SU-DHL-6 (cell line): ENCODE results near the gene CCDC141.

ENCODE experiments used
- H2AFZ ChIP-seq: fragments of 200-600 bp; sonication (generic); 2 replicates; pipeline ENCODE4 v1.6.1; 2014; ENCODE audit warnings: low read depth, mild to moderate bottlenecking, moderate library complexity, mixed read lengths, antibody characterized with exemption, low read length; ENCODE audit not compliant: severe bottlenecking
- H3F3A ChIP-seq: fragments of 200-600 bp; shearing (Covaris generic); 2 replicates; pipeline ENCODE4 v1.6.0; 2016; ENCODE audit warnings: antibody characterized with exemption, mild to moderate bottlenecking; ENCODE audit not compliant: insufficient read depth
- H3K27ac ChIP-seq: fragments of 200-600 bp; sonication (generic); 2 replicates; pipeline ENCODE4 v1.5.1; 2016; ENCODE audit warnings: low read depth, mild to moderate bottlenecking, low read length, moderate library complexity, mixed read lengths
- H3K27me3 ChIP-seq: fragments of 200-600 bp; sonication (generic), shearing (Covaris generic); 2 replicates; pipeline ENCODE4 v1.6.0; 2014; ENCODE audit warnings: mild to moderate bottlenecking, low read length
- H3K36me3 ChIP-seq: fragments of 200-600 bp; sonication (generic); 2 replicates; pipeline ENCODE4 v1.6.1; 2014; ENCODE audit warnings: mild to moderate bottlenecking, low read length, mixed read lengths
- H3K4me2 ChIP-seq: fragments of 300-600, 200-600 bp; shearing (Covaris generic), sonication (generic); 2 replicates; pipeline ENCODE4 v1.6.0; 2014; ENCODE audit warnings: low read length, low read depth, mild to moderate bottlenecking; ENCODE audit not compliant: poor library complexity, severe bottlenecking
- H3K4me3 ChIP-seq: fragments of 200-600 bp; sonication (generic); 2 replicates; pipeline ENCODE4 v1.5.1; 2014; ENCODE audit warnings: antibody characterized with exemption, low read length, mild to moderate bottlenecking, mixed read lengths; ENCODE audit not compliant: insufficient read depth, poor library complexity, severe bottlenecking
- H3K79me2 ChIP-seq: fragments of 200-600 bp; sonication (generic); 2 replicates; pipeline ENCODE4 v1.6.1; 2014; ENCODE audit warnings: mild to moderate bottlenecking, low read length, moderate library complexity; ENCODE audit not compliant: insufficient read depth
- H3K9ac ChIP-seq: fragments of 200-600 bp; sonication (generic); 2 replicates; pipeline ENCODE4 v1.7.0; 2014; ENCODE audit warnings: mild to moderate bottlenecking, low read length
- H3K9me2 ChIP-seq: fragments of 200-600 bp; sonication (generic); replicated peaks from 2 replicates; pipeline ENCODE4 v1.6.1; 2014; ENCODE audit warnings: low read length; ENCODE audit not compliant: insufficient read depth
- H3K9me3 ChIP-seq: fragments of 200-600 bp; sonication (generic); 2 replicates; pipeline ENCODE4 v1.6.1; 2014; ENCODE audit warnings: low read length, mixed read lengths; ENCODE audit not compliant: insufficient read depth
- H4K20me1 ChIP-seq: fragments of 200-600 bp; sonication (generic); 2 replicates; pipeline ENCODE4 v1.6.1; 2014; ENCODE audit warnings: low read depth, mild to moderate bottlenecking, antibody characterized with exemption, low read length, moderate library complexity, mixed read lengths
- CTCF ChIP-seq: fragments of 200-600 bp; sonication (generic); IDR thresholded peaks from one replicate; pipeline ENCODE4 v1.5.1; 2017; ENCODE audit warnings: antibody characterized with exemption, mild to moderate bottlenecking, low read length, moderate library complexity; ENCODE audit not compliant: insufficient read depth, poor library complexity, severe bottlenecking
- EZH2phosphoT487 ChIP-seq: fragments of 200-600 bp; sonication (generic), shearing (Covaris generic); conservative IDR thresholded peaks from 2 replicates; pipeline ENCODE4 v1.6.1; 2018; ENCODE audit warnings: mild to moderate bottlenecking, antibody characterized with exemption, low read length, moderate library complexity, mixed read lengths

The CCDC141 gene

GRCh38 chr2:178873912-178874311 is 176.0 kb downstream of the CCDC141 start:
- H3K27ac ChIP-seq = no peak overlapping the region
- no peaks in the 10 kb centered on the region for H3K79me2 ChIP-seq
- no peak overlapping the region for H3K4me3 ChIP-seq
- no peak overlapping the region for H3K4me2 ChIP-seq
- H3K27me3 ChIP-seq = no peaks in the 10 kb centered on the region
- H3K36me3 ChIP-seq = no peaks in the 10 kb centered on the region
- H3K9me2 ChIP-seq = no peaks in the 10 kb centered on the region
- H3F3A ChIP-seq = no peaks in the 10 kb centered on the region
- no peaks in the 10 kb centered on the region for H4K20me1 ChIP-seq
- no peak overlapping the region for H2AFZ ChIP-seq
- H3K9me3 ChIP-seq = no peaks in the 10 kb centered on the region
- TF ChIP-seq CTCF (no peak), EZH2phosphoT487 (no peak)
- H3K9ac ChIP-seq = no peak overlapping the region

GRCh38 chr2:178871536-178871935 is 178.4 kb downstream of the CCDC141 start:
- TF ChIP-seq EZH2phosphoT487 (no peak), CTCF (no peak)
- no peak overlapping the region for H3K4me2 ChIP-seq
- no peaks in the 10 kb centered on the region for H3K36me3 ChIP-seq
- H3K79me2 ChIP-seq = no peaks in the 10 kb centered on the region
- no peak overlapping the region for H3K4me3 ChIP-seq
- H3K9me3 ChIP-seq = no peaks in the 10 kb centered on the region
- H3K9ac ChIP-seq = no peak overlapping the region
- no peaks in the 10 kb centered on the region for H3K9me2 ChIP-seq
- no peak overlapping the region for H2AFZ ChIP-seq
- no peaks in the 10 kb centered on the region for H4K20me1 ChIP-seq
- H3K27me3 ChIP-seq = no peaks in the 10 kb centered on the region
- no peak overlapping the region for H3K27ac ChIP-seq
- no peaks in the 10 kb centered on the region for H3F3A ChIP-seq

GRCh38 chr2:178870703-178871102 is 179.2 kb downstream of the CCDC141 start:
- no peaks in the 10 kb centered on the region for H3K79me2 ChIP-seq
- H3K4me3 ChIP-seq = no peak overlapping the region
- no peaks in the 10 kb centered on the region for H3K9me2 ChIP-seq
- H3K4me2 ChIP-seq = no peak overlapping the region
- no peak overlapping the region for H3K9ac ChIP-seq
- H3K27me3 ChIP-seq = no peaks in the 10 kb centered on the region
- TF ChIP-seq EZH2phosphoT487 = no peak
- no peak for TF ChIP-seq CTCF
- no peaks in the 10 kb centered on the region for H3K9me3 ChIP-seq
- H3F3A ChIP-seq = no peaks in the 10 kb centered on the region
- H2AFZ ChIP-seq = no peak overlapping the region
- no peaks in the 10 kb centered on the region for H4K20me1 ChIP-seq
- no peak overlapping the region for H3K27ac ChIP-seq
- no peaks in the 10 kb centered on the region for H3K36me3 ChIP-seq
